GM10266 (cell line): ENCODE measurements around the gene PDPR.
A peak's percentile ranks its signal among the peaks of the same experiment; 100 is the strongest.
"Not testable (repeated sequence)": the region's sequence is repeated elsewhere in the genome, so short reads cannot be mapped to it uniquely, and the experiment has no call there.

Source experiments
- DNase-seq: peaks from one replicate; pipeline ENCODE4 v3.0.0; 2012; ENCODE audit errors: extremely low spot score

Gene PDPR

DNA sequence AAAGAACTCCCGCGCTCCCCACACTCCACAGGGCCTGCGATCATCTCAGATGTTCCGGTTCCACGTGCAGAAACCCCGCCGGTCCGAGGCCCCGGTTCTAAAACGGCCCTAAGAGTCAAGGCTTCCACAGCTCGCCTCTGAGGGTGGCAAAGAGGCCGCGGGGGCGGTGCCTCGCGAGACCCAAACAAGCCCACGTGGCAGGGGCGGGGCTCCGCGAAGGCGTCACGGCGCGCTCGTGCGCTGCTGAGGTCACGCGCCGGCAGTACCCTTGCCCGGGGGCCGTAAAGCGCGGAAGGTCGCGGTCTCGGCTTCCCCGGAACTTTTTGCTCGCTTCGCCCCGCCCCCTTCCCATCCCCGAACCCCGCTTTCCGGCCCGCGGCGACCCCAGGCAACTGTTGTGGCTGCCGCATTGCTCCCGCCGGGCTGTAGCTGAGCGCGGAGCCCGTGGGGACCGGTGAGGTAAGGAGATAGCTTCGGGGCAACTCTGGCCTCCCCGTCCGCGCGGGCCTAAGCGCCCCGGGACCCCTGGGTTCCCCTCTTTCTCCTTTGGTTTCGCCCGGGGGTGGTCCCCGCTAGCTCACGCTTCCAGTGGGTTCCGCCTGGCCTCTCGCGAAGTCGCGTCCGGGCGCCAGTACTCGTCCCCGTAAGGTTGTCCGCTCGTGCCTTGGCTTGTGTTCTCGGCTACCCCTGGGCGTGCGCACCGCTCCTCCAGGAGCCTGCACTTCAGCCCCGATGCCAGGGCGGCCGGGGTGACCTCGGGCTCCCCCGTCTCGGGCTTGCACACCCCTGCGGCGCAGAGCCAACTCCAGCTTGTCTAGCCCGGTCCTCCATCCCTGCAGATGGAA lies at the start of gene PDPR:
Gene PDPR (plus strand): TSS at position 351 of the 845 bp plus-strand sequence. CDS start 6,161 bp downstream, outside the sequence.
- peak; percentile 77 for DNase-seq

DNA sequence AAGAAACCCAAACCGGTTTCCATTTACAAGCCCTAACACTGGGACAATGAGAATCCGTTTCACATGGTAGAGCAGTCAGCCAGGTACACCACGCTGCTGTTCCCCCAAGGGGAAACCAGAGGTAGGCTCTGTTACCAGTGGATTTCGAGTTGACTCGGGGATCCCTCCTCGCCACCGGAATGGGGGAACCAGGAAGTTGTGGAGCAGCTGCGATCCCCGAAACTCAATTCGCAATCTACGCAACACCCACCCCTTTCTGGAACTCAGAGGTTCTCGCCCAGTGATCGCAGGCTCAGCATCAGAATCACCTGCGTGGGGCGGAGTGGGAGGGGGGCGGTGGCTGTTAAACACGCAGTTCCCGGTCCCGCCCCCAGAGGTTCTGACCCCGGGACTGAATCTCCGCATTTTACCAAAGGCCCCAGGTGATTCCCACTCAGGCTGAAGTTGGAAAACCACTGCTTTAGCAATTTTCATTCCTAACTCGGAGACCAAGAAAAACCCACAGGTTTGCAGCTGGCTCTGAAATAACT lies 49.2 kb upstream of the PDPR start:
- DNase-seq, result peak; percentile 12

DNA sequence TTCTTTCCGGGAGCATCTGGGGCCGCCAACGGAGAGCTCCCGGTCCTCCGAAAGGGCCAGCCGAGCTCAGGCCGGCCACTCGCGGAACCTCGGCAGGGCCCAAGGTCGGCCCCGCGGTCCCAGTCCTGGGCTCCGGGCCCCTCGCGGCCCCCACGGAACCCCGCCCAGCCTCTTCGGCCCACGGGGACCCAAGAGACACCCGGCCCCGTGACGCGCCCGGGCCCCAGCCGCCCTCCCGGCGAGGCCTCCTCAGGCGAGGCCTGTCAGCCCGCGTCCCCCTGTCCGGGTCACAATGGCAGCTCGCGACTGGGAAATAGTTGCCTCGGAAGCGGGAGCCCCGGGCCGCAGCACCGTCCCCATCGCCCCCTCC lies 48.8 kb upstream of the PDPR start:
- DNase-seq, result not testable (repeated sequence)

DNA sequence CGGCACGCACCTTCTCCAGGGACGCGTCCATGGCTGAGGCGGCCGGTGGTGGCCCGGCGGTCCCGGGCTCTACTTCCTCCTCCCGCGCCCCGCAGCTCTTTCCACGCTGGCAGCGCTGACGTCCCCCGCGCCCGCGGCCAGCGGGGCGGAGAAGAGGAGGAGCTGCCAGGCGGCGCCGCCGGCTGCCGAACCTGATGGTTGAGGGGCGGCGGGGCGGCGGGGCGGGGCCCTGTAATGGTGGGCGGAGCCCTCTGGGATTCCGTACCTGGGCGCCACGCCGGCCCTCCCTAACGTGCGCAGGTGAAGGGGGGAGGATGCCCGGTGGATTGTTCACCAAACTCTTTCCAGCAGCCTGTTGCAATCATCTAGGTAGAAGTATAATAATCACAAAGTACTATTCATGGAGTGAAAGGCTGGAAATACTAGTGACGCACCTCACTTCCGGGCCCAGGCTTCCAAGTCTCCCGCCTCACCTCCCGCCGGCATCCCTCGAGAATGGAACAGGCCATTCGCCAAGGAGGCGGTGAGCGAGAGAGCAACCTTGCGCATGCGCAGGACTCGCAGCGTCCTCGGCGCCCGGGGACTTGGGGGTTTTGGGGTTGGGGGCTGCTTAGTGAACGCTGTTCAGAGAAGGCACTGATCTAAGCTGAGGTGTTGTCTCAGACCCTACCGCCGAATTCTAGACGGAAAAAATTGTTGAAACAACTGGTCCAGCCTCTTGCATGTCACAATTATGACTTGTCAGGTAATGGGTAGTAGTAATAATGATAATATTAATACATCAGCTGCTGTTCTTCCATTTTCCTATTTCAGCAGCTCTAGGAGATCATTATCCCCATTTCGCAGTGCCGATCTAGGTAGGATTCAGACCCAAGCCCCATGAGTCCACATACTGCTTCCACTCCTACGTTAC lies 48.1 kb upstream of the PDPR start:
- DNase-seq, result peak; percentile 86

DNA sequence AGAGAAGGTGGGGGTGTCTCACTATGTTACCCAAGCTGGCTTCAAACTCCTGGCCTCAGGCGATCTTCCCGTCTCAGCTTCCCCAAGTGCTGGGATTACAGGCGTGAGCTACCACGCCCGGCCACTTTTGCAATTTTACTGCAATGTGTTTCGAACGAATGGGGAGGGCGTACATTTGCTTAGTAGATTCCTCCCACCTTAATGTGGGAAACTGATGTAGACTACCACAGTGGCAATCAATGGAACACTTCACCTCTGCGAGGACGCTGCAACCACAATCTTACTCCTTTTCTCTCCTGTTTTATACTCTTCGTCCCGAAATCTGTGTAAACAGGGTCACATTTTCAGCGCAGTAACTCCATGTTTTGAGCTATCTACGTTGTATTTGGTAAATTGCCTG lies 47.4 kb upstream of the PDPR start:
- DNase-seq, result not testable (repeated sequence)

DNA sequence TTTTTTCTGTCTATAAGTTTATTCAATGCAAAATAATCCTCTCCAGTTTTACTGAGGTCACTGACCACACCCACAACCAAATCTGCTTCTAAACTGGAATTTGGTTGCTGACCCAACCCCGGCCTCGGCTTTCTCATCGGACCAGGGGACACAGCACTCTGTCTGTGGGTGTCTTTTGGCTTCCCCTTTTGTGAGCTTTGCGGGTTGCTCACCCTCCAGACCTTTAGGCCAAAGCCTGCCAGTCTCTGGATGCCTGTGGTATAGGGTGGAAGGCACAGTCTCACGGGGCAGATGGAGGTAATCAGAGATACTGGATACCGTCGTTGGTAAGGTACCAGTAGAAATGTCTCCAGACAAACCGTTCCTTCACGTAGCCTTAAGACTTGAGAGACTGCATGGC lies 35.1 kb upstream of the PDPR start:
- not testable (repeated sequence) for DNase-seq

DNA sequence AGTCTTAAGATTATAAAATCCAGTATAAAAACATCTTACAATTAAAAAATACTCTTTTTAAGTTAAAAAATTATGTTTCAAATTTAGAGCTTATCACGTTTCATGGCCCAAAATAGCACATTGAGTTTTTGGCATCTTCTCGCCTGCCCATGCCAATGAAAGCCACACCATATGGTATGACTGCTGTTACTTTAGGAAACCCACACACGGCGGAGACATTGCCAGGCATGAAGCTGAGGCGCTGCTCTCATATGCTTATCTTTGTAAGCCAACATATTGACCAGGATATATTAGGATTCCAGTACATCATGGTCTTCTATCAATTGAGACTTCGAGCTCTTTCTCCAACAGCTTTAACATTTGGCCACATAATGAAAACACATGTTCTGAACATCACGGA lies 32.9 kb upstream of the PDPR start:
- DNase-seq, result not testable (repeated sequence)

DNA sequence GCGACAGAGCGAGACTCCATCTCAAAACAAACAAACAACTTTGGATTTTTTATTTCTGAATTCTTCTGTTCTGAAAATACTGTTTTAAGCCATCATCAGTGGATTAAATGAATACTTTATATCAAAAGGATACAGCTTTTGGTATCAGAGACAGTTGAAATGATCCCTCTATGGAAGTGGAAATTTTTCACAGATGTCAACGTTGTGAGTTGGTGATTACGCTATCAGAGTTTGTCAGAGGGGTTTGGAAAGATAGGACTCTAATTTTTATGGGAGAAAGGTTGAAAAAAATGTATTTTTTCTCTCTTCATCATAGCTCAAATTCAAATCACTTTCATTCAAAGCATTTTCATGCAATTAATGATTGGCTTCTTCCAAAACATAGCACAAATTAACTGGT lies 30.2 kb upstream of the PDPR start:
- DNase-seq, result not testable (repeated sequence)

DNA sequence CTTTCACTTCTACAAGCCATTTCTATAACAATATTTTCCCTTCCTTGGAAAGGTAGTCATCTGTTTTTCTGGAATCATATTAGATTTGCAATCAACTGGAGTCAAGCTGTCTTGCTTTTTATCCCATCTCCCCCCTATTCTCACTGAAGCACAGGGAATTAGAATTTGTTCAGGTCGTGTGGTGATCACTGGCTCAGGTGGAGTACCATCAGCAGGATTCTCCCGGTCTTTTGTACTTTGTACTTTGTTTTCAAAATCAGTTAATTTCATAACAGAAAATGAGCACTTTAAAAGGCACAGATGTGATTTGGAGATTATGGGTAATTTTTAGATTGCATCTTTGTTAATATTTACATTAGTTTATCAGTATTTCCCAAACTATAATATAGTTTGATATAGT lies 26.0 kb upstream of the PDPR start:
- DNase-seq, result not testable (repeated sequence)

DNA sequence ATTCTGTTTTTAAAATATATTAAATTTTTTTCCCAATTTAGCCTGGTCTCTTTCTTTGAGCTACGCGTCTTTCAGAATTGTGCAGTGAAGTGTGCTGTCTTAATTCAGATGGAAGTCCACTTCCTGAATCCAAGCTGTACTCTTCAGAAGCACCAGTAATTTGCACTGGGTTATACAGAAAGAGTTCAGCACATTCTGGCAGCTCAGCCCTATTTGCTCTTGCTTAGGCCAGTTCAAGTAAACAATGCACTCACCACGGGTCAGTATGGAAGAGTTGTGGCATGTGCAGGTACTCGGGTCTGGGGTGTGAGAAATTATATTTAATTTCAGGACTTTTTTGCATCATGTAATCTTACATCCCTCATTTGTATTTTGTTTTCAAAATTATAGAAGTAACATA lies 25.3 kb upstream of the PDPR start:
- DNase-seq, result not testable (repeated sequence)

DNA sequence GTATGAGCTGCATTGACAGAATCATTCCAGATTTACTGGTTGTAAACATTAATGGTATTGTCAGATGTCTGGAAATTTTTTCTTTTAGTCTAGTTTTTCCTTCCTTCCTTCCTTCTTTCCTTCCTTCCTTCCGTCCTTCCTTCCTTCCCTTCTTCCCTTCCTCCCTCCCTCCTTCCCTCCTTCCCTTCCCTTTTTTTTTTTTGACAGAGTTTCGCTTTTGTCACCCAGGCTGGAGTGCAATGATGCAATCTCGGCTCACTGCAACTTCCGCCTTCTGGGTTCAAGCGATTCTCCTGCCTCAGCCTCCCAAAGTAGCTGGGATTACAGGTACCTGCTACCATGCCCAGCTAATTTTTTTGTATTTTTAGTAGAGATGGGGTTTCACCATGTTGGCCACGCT lies 24.8 kb upstream of the PDPR start:
- DNase-seq, result not testable (repeated sequence)

DNA sequence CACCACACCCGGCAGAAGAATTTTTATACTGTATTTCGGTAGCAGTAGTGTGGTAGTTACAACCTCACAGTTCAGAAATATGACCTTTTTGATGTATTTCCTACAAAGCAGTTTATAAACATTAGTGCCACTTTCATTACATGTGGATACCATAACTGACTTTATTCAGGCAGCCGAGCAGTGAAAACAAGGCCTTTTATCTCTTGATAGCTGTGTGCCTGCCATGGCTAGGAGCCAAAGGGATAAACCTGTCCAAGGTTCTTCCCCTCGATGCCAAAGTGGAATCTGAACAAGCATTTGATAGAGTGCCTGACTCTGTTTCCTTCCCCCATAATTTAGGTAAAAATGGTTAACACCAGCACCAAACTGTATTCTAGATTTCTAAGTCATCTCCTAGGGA lies 23.0 kb upstream of the PDPR start:
- not testable (repeated sequence) for DNase-seq

DNA sequence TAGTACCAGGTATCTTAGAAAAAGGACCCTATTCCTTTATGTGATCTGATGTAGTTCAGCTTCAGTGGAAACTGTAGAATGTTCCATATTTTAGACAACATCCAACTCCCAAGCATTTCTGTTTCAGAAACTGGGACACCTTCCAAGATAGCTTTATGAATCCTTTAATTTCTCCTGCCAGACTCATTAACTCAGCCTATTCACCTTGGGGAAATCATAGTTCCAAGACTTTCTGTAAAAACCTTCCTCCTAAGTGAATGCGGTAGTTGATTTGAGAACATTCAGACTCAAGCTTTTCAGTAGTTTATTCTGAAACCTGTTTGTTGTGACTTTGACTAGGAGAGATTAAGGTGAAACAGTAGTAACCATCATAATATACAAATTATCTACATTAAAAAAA lies 20.0 kb upstream of the PDPR start:
- DNase-seq, result not testable (repeated sequence)

DNA sequence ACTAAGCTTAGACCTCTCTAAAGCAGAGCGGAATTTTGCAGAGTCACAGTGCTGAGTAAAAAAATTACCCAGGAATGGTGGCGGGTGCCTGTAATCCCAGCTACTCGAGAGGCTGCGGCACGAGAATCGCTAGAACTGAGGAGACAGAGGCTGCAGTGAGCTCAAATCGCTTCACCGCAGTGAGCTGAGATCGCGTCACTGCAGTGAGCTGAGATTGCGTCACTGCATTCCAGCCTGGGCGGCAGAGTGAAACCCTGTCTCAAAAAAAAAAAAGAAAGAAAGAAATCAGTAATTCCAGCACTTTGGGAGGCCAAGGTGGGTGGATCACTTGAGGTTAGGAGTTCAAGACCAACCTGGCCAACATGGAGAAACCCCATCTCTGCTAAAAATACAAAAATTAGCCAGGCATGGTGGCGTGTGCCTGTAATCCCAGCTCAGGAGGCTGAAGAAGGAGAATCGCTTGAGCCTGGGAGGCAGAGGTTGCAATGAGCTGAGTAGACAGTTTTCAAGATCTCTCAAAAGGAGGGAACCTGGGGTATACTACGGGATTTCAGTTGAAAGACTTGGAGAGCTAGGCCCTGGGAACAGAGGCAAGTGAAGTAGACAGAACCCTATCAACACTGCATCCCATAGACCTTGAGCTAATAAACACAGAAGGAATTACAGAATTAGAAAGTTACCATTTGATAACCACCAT lies 4.4 kb upstream of the PDPR start:
- not testable (repeated sequence) for DNase-seq

DNA sequence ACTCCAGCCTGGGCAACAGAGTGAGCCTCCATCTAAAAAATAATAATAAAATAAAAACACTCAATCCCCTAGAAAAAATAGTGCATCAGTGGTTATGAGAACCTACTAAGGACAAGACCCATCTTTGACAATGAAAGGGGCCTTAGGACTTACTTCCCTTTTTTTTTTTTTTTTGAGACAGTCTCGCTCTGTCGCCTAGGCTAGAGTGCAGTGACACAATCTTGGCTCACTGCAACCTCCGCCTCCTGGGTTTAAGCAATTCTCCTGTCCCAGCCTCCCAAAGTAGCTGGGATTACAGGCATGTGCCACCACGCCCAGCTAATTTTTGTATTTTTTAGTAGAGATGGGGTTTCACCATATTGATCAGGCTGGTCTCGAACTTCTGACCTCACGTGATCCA lies 2.0 kb upstream of the PDPR start:
- not testable (repeated sequence) for DNase-seq

DNA sequence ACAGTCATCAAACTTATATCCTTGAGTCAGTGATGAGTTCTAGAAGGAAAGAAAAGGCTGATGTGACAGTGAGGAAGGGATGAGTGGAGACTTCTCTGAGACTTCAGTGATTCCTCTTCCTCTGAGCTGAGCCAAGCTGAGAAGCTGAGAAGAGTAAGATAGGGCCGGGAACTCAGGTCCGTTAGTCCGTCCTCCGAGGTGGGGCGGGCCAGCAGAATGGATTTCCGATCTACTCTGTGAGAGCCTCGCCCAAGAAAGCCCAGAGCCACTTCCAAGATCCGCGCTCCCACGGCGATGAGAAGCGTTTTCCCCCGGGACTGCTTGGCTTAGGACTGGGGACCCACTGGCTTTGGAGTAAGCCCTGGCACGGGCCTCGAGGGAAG lies 542 bp upstream of the PDPR start:
- not testable (repeated sequence) for DNase-seq

DNA sequence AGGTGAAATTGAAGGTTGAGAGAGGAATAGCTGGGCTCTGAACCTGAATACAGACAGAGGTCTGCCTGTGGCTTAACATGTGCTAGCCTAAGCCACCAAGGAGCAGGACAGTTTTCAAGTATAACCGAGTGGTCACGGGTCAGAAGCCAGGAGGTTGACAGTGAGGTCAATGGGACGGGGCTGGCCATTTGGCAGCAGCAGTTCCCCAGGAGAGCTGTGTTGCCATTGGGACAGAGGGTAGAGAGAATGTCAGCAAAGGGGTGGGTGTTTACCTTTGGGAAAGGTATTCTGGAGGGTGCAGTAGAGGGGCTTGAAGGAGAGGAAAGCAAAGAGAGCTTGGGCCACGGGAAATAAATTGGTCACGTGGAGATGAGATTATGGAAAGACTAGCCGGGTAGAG lies 4.2 kb downstream of the PDPR start:
- not testable (repeated sequence) for DNase-seq

DNA sequence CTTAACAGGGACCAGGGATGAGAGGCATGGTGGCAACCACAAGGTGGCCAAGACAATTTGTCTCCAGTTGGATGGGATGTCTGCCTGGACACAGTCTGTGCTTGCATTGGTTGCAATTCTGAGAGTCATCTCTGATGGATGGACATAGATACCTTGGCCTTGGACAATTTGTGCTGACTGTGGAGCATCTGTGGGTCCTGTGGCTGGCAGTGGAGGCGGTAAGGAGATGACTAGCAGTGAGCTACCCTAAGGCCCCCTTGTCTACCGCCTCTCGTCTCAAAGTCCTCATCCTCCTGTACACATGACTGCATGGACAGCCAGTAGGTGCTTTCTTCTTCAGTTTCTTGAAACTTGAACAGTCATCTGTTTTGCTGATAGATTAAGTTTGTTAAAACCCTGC lies 4.6 kb downstream of the PDPR start:
- DNase-seq, result not testable (repeated sequence)

DNA sequence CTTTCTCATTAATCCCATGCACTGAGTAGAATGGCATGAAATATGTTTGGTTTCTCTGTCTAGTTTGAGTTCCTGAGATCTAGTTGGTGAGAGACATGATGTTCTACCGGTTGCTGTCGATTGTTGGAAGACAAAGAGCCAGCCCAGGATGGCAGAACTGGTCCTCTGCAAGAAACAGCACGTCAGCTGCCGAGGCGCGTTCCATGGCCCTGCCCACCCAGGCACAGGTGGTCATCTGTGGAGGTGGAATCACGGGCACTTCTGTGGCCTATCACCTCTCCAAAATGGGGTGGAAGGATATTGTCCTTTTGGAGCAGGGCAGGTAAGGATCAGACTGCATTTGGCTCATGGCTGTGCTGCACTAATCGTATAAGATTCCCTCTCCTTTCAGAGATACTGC lies 6.3 kb downstream of the PDPR start:
- not testable (repeated sequence) for DNase-seq

DNA sequence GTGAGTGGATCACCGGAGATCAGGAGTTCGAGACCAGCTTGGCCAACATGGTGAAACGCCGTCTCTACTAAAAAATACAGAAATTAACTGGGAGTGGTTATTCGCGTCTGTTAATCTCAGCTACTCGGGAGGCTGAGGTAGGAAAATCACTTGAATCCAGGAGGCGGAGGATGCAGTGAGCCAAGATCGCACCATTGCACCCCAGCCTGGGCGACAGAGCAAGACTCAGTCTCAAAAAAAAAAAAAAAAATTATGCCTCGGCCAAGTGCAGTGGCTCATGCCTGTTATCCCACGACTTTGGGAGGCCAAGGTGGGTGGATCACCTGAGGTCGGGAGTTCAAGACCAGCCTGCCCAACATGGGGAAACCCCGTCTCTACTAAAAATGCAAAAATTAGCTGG lies 9.7 kb downstream of the PDPR start:
- DNase-seq, result not testable (repeated sequence)

DNA sequence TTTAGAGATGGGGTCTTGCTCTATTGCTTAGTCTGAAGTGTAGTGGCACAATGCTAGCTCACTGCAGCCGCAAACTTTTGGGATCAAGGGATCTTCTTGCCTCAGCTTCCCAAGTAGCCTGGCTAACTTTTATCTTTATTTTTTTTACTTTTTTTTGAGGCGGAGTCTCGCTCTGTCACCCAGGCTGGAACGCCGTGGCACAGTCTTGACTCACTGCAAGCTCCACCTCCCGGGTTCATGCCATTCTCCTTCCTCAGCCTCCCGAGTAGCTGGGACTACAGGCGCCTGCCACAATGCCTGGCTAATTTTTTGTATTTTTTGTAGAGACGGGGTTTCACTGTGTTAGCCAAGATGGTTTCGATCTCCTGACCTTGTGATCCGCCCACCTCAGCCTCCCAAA lies 12.1 kb downstream of the PDPR start:
- DNase-seq, result not testable (repeated sequence)
